Heart left ventricle (tissue), 13 donors: Measurements from ENCODE around the gene HRH3.

Source experiments
- CTCF ChIP-seq, 12 donors: fragments of 200-600 bp; sonication (generic) in 4 of 12; IDR thresholded peaks; one replicate each; pipeline versions ENCODE4 v1.5.0 to v1.8.0; 2018 to 2022; ENCODE audit warnings: antibody characterized with exemption in 12 of 12, mild to moderate bottlenecking in 5 of 12
- POLR2A ChIP-seq, 2 donors: fragments of 450-650 bp; IDR thresholded peaks; one replicate each; pipeline ENCODE4 v1.6.1; 2017; ENCODE audit warnings: antibody characterized with exemption in 2 of 2, mild to moderate bottlenecking in 2 of 2, moderate library complexity in 2 of 2
- donor health status: ischemic (EF 13 %, LVEDD 7.1; RV severe dilation, severe dysfunction).
- donor health status: DM: no; HTN: yes; CAD: no.
- donor health status: DM: no; HTN: no; CAD: no.
- donor health status: ischemic (EF 25% LVEDD 6.9; RV normal size, moderate dysfunction).
- donor health status: ischemic (EF 25% LVEDD 5.7; RV mildly dilated, moderate dysfunction).
- donor health status: ischemic (EF 35%, LVEDD 5.7; RV mildly dilated, moderate dysfunction).
- donor health status: nonischemic (EF 11% LVEDD 7.7; RV severe dilation, severe dysfunction).
- donor health status: DM: yes; HTN: yes; CAD: no.
- donor health status: PGD.
- donor health status: ischemic (EF 29% LVEDD 5.4; RV normal size, mild dysfunction).
- donor health status: nonischemic (EF 23%, LVEDD 6.1; RV moderate dilation, normal function).

GRCh38 chr20:62172666-62173065 lies 47.4 kb downstream of the HRH3 start:
- TF ChIP-seq CTCF (IDR thresholded peaks at IDR 0.05) (no peak), POLR2A (IDR thresholded peaks at IDR 0.05) (no peak)
